CD4-positive, CD25-positive, alpha-beta regulatory T cell (primary cell): ENCODE results near the gene BSN. TPM values are rescaled to one million over a fixed set of nuclear protein-coding genes. Genes with fewer than 3 reads are reported as not detected.
A peak's percentile ranks its signal among the peaks of the same experiment; 100 is the strongest.

Experiments used
- ATAC-seq, 2 donors: fragments of 150-1000 bp; cut with Tn5 transposase; one replicate each; pipeline ENCODE4 v1.10.0; 2021; ENCODE audit warnings: low read depth in 2 of 2, moderate number of reproducible peaks in 2 of 2, moderate library complexity in 1 of 2
- DNase-seq, 3 donors: peaks; one replicate each; pipeline versions ENCODE4 v3.0.0 to v3.0.0-alpha.2; 2012 to 2022; ENCODE audit warnings: mixed read lengths in 1 of 3
- H3K27ac ChIP-seq: one replicate; pipeline ENCODE4 v1.7.0; 2013; ENCODE audit warnings: mild to moderate bottlenecking, low read length; ENCODE audit not compliant: insufficient read depth, poor library complexity, severe bottlenecking
- H3K27me3 ChIP-seq: one replicate; pipeline ENCODE4 v1.7.0; 2013; ENCODE audit warnings: low read length; ENCODE audit not compliant: control insufficient read depth, insufficient read depth
- H3K36me3 ChIP-seq: one replicate; pipeline ENCODE4 v1.7.0; 2013; ENCODE audit warnings: mild to moderate bottlenecking, low read length, moderate library complexity; ENCODE audit not compliant: control insufficient read depth, insufficient read depth
- H3K4me1 ChIP-seq: 2 replicates; pipeline ENCODE4 v1.7.0; 2013; ENCODE audit warnings: mild to moderate bottlenecking, low read length; ENCODE audit not compliant: insufficient read depth, control insufficient read depth, poor library complexity, severe bottlenecking
- H3K4me3 ChIP-seq: one replicate; pipeline ENCODE4 v1.7.0; 2013; ENCODE audit warnings: low read depth, mild to moderate bottlenecking, low read length, moderate library complexity
- H3K9me3 ChIP-seq, 2 experiments: 1 replicate in 1 of 2; 2 replicates in 1 of 2; pipeline ENCODE4 v1.7.0; 2013; ENCODE audit warnings: low read length in 2 of 2, mild to moderate bottlenecking in 1 of 2, moderate library complexity in 1 of 2; ENCODE audit not compliant: control insufficient read depth in 2 of 2
- H3K27ac Mint-ChIP-seq, 3 donors: one replicate each; pipeline ENCODE4 v1.8.0; 2020 to 2022; ENCODE audit warnings: mild to moderate bottlenecking in 3 of 3, mixed read lengths in 3 of 3, moderate library complexity in 2 of 3
- H3K27me3 Mint-ChIP-seq: one replicate; pipeline ENCODE4 v1.8.0; 2022; ENCODE audit warnings: mild to moderate bottlenecking, mixed read lengths
- H3K36me3 Mint-ChIP-seq: one replicate; pipeline ENCODE4 v1.8.0; 2020; ENCODE audit warnings: mixed read lengths
- H3K4me1 Mint-ChIP-seq, 4 donors: one replicate each; pipeline ENCODE4 v1.8.0; 2020 to 2022; ENCODE audit warnings: mixed read lengths in 4 of 4, mild to moderate bottlenecking in 1 of 4
- H3K4me3 Mint-ChIP-seq, 4 donors: one replicate each; pipeline ENCODE4 v1.8.0; 2020 to 2022; ENCODE audit warnings: mild to moderate bottlenecking in 4 of 4, mixed read lengths in 4 of 4, moderate library complexity in 3 of 4
- H3K9me3 Mint-ChIP-seq, 7 donors: one replicate each; pipeline ENCODE4 v1.8.0; 2020 to 2022; ENCODE audit warnings: mixed read lengths in 7 of 7, mild to moderate bottlenecking in 3 of 7, moderate library complexity in 2 of 7
- polyA plus RNA-seq, 4 donors: library from polyadenylated mRNA; unstranded; fragments of 300-500 nt; fragmentation: Illumina TruSeq; gene quantifications; one replicate each; pipeline ENCODE4 v1.2.3, GENCODE V29; 2021
- total RNA-seq: library from RNA; stranded (reverse); gene quantifications from one replicate; pipeline ENCODE4 v1.2.3, GENCODE V29; 2022

The BSN gene
- total and polyA plus RNA-seq, 5 donors from 2014 or later = 0.12 TPM; not detected in 4

DNA sequence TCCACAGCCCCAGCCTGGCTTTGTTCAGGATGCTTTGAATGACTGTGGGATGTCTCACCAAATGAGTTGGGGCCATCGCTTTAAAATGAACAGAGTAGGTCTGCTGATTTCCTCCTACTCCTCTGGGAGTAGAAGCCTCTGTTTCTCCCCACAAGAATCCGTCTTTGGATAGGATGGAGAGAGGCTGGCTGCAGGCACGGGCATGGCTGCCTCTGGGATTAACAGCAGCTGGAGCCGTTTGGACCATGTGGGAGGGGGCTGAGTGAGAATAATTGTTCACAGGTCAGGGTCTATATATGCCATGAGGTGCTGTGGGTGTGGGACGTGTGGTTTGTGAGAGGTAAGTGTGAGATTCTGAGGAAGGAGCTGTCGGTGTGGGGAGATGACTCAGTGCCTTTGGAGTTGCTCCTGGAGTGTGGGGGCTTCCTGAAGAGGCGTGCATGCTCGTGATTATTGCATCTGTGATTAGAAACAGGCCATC lies 71.9 kb downstream of the BSN start:
- Mint-ChIP-seq H3K27me3 (peaks cover 8% of the 10 kb centered on the region), H3K4me1 (no peaks in the 10 kb centered on the region), H3K27ac (no peak overlapping the region), H3K4me3 (peak overlapping the region in 1 of 4 donors; percentile 38), H3K36me3 (no peaks in the 10 kb centered on the region), H3K9me3 (no peaks in the 10 kb centered on the region)
- Histone ChIP-seq H3K27me3 (no peaks in the 10 kb centered on the region), H3K4me1 (no peaks in the 10 kb centered on the region), H3K9me3 (no peaks in the 10 kb centered on the region), H3K36me3 (no peaks in the 10 kb centered on the region), H3K4me3 (no peak overlapping the region), H3K27ac (no peak overlapping the region)
- DNase-seq (no peak), ATAC-seq (no peak)

DNA sequence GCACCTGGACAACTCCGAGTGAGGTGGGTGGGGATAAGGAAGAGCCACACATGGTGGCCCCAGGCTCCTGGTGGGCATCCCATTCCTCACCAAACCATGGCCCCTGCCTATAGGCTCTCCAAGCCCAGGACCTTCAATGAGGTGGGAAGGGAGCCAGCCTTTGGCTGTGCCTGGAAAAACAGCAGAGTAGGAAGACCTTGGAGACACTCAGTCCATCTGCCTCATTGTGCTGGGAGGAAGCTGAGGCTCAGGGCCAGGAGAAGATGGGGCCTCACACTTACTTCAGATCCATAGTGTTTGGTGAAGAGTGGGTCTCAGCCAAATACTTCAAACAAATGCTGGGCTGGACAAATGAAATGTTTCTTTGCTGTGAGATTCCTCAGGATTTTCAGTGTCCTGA lies 72.5 kb downstream of the BSN start:
- H3K36me3 Mint-ChIP-seq = no peaks in the 10 kb centered on the region
- no peak for DNase-seq
- ATAC-seq = no peak
- Histone ChIP-seq H3K9me3 (peaks cover 3 to 4% of the 10 kb centered on the region in 2 experiments), H3K27ac (no peak overlapping the region), H3K27me3 (peaks cover under 1% of the 10 kb centered on the region), H3K4me1 (no peaks in the 10 kb centered on the region), H3K36me3 (no peaks in the 10 kb centered on the region), H3K4me3 (no peak overlapping the region)
- no peak overlapping the region for H3K27ac Mint-ChIP-seq
- peaks cover 13% of the 10 kb centered on the region for H3K27me3 Mint-ChIP-seq
- no peaks in the 10 kb centered on the region for H3K4me1 Mint-ChIP-seq
- H3K4me3 Mint-ChIP-seq = no peak overlapping the region
- H3K9me3 Mint-ChIP-seq = no peaks in the 10 kb centered on the region

DNA sequence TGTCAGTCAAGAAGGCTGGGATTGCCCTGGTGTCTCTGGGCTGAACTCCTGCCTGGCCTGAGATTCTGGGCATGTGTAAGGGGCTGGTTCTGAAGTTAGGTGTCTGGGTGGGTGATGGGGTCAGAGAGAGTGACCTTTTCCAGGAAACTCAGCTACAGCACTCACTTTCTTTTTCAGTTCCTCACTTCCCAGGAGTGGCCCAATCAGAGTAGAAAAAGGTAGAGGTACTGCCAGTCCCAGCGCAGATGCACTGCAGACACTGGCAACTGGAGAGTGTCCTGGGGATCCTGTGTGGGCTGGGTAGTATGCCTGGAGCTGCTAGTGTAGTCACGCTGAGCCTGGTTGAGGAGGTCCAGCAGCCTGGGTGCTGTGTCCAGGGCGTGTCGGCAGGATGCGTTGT lies 73.4 kb downstream of the BSN start:
- Histone ChIP-seq H3K4me1 (no peaks in the 10 kb centered on the region), H3K27me3 (peaks cover 2% of the 10 kb centered on the region), H3K36me3 (no peaks in the 10 kb centered on the region), H3K4me3 (no peak overlapping the region), H3K27ac (no peak overlapping the region), H3K9me3 (peaks cover 3 to 4% of the 10 kb centered on the region in 2 experiments)
- no peak overlapping the region for H3K27ac Mint-ChIP-seq
- no peaks in the 10 kb centered on the region for H3K9me3 Mint-ChIP-seq
- ATAC-seq = no peak
- H3K4me3 Mint-ChIP-seq = no peak overlapping the region
- DNase-seq = no peak
- H3K27me3 Mint-ChIP-seq = peaks cover 13% of the 10 kb centered on the region
- H3K4me1 Mint-ChIP-seq = no peaks in the 10 kb centered on the region
- H3K36me3 Mint-ChIP-seq = no peaks in the 10 kb centered on the region

DNA sequence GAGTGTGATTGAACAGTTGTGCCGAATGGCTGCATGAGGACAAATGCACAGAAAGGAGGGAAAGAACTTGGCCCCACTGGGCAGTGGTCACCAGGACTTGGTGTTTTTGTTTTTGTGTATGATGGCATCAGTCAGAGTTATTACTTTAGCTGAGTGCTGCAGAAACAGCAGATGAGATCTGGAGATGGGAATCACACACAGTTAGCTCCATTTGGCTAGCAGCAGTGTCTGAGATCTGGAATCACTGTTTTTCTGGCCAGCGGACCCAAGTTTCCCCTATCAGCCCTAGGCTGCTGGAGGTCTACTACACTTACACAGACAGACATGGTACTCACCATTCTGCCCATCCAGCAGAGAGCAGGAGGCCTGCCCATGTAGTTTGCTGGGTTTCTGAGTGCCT lies 74.0 kb downstream of the BSN start:
- Mint-ChIP-seq H3K4me3 (no peak overlapping the region), H3K4me1 (no peaks in the 10 kb centered on the region), H3K36me3 (no peaks in the 10 kb centered on the region), H3K9me3 (no peaks in the 10 kb centered on the region), H3K27ac (no peak overlapping the region), H3K27me3 (peaks cover 13% of the 10 kb centered on the region)
- Histone ChIP-seq H3K9me3 (peaks cover 3 to 4% of the 10 kb centered on the region in 2 experiments), H3K4me3 (no peak overlapping the region), H3K36me3 (no peaks in the 10 kb centered on the region), H3K27ac (no peak overlapping the region), H3K4me1 (no peaks in the 10 kb centered on the region), H3K27me3 (peaks cover 2% of the 10 kb centered on the region)
- ATAC-seq = no peak
- no peak for DNase-seq

DNA sequence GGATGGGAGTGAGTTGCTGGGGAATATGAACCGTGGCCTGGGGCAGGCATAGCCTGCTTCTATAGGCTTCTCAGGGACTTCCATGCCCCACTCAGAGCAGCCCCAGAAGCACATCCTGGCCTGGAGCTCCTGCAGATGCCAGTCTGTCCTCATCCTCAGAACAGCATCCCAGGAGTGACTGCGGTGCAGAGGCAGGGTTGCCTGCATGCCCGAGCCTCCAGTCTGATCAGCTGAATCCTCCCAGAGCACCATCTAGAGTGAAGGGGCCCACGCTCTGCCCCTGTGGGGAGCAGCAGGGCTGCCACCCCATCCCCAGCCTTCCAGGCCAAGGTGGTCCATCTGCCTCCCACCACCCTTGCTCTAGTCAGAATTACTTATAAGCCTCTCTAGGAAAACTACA lies 75.2 kb downstream of the BSN start:
- no peak for ATAC-seq

DNA sequence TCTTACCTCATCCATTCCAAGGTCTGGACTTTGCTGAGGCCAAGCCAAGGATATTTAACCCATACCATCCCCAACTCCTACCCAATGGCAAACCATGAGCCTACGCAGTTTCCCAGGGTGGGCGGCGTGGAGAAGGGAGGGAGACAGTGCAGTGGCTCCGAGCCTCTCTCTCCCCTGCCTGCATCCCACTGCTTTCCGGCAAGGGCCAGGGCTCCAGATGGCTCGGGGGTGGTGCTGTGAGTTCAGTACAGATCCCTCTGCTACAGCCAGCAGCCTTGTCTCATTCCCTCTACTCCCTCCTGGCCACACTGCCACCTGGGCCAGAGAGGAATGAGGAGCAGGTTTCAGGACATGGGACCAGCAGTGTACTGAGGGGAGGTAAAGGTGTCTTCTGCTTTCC lies 75.6 kb downstream of the BSN start:
- peaks cover 15% of the 10 kb centered on the region for H3K27me3 Mint-ChIP-seq
- no peaks in the 10 kb centered on the region for H3K9me3 Mint-ChIP-seq
- no peaks in the 10 kb centered on the region for H3K4me1 ChIP-seq
- H3K27ac ChIP-seq = no peak overlapping the region
- DNase-seq = no peak
- peaks cover 3 to 4% of the 10 kb centered on the region in 2 experiments for H3K9me3 ChIP-seq
- H3K36me3 Mint-ChIP-seq = no peaks in the 10 kb centered on the region
- no peak for ATAC-seq
- no peaks in the 10 kb centered on the region for H3K4me1 Mint-ChIP-seq
- H3K36me3 ChIP-seq = no peaks in the 10 kb centered on the region
- no peak overlapping the region for H3K27ac Mint-ChIP-seq
- peaks cover 2% of the 10 kb centered on the region for H3K27me3 ChIP-seq
- no peak overlapping the region for H3K4me3 Mint-ChIP-seq
- no peak overlapping the region for H3K4me3 ChIP-seq

More for the DNA sequence above, 75.2 kb downstream of the BSN start:
- Mint-ChIP-seq H3K27me3 (peaks cover 13% of the 10 kb centered on the region), H3K4me3 (no peak overlapping the region), H3K27ac (no peak overlapping the region), H3K4me1 (no peaks in the 10 kb centered on the region), H3K36me3 (no peaks in the 10 kb centered on the region), H3K9me3 (no peaks in the 10 kb centered on the region)
- Histone ChIP-seq H3K27me3 (peaks cover 2% of the 10 kb centered on the region), H3K9me3 (peaks cover 3 to 4% of the 10 kb centered on the region in 2 experiments), H3K27ac (no peak overlapping the region), H3K36me3 (no peaks in the 10 kb centered on the region), H3K4me3 (no peak overlapping the region), H3K4me1 (no peaks in the 10 kb centered on the region)
- DNase-seq = no peak

DNA sequence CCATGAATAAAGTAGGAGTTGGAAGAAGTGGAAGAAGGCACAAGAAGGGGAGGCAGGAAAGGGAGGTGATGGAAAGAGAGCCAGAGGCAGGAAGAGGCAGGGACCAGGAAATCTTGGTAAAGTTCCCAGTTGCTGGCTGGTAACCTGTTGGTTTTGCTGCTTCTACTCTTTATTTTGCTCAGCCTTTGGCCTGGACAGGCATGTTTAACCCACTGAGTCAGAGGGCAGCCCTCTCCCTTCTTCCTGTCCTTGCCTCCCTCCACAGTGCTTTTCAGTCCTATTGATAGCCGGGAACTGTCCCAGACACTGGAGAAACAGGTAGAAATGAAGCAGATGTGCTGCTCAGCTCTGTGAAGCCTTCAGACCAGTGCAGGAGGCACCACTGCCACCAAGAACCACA lies 76.5 kb downstream of the BSN start:
- peaks cover 2% of the 10 kb centered on the region for H3K27me3 ChIP-seq
- no peaks in the 10 kb centered on the region for H3K36me3 Mint-ChIP-seq
- H3K4me1 ChIP-seq = no peaks in the 10 kb centered on the region
- no peak overlapping the region for H3K27ac Mint-ChIP-seq
- no peak overlapping the region for H3K4me3 ChIP-seq
- ATAC-seq (no peak), DNase-seq (no peak)
- H3K4me1 Mint-ChIP-seq = no peaks in the 10 kb centered on the region
- peaks cover 17% of the 10 kb centered on the region for H3K27me3 Mint-ChIP-seq
- H3K27ac ChIP-seq = no peak overlapping the region
- peaks cover 3 to 4% of the 10 kb centered on the region in 2 experiments for H3K9me3 ChIP-seq
- H3K36me3 ChIP-seq = no peaks in the 10 kb centered on the region
- H3K4me3 Mint-ChIP-seq = no peak overlapping the region
- H3K9me3 Mint-ChIP-seq = no peaks in the 10 kb centered on the region

DNA sequence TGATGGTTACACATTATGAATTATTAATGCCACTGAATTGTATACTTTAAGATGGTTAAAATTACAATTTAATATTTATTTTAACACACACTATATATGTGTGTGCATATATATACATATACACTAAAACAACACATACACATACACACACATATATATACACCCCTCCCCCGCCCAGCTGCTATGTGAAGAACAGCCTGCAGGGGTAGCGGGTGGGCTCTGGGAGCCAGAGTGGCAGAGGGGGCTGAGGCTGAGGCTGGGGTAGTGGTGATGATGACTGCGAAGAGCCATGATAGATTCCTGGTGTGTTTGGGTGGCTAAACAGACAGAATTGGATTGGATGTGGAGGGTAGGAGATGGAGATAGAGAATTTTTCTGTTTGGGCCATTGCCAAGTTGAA lies 80.5 kb downstream of the BSN start:
- ATAC-seq (no peak), DNase-seq (no peak)
- Histone ChIP-seq H3K27me3 (peaks cover 2% of the 10 kb centered on the region), H3K36me3 (no peaks in the 10 kb centered on the region), H3K9me3 (peaks cover 3 to 4% of the 10 kb centered on the region in 2 experiments), H3K27ac (no peak overlapping the region), H3K4me1 (no peaks in the 10 kb centered on the region), H3K4me3 (no peak overlapping the region)
- no peaks in the 10 kb centered on the region for H3K36me3 Mint-ChIP-seq
- H3K27ac Mint-ChIP-seq = no peak overlapping the region
- peaks cover 13% of the 10 kb centered on the region for H3K27me3 Mint-ChIP-seq
- H3K4me3 Mint-ChIP-seq = no peak overlapping the region
- no peaks in the 10 kb centered on the region for H3K9me3 Mint-ChIP-seq
- H3K4me1 Mint-ChIP-seq = peaks cover 0 to 2% (median 0%) of the 10 kb centered on the region in 4 donors
